Measurements from ENCODE around the gene COL6A3. TPM values are rescaled to one million over a fixed set of nuclear protein-coding genes. Genes with fewer than 3 reads are reported as not detected.

The COL6A3 gene
- polyA plus RNA-seq, 1 of the 3 experiments (the other 2 are of a cell fraction): 18.5 TPM

- ChIA-PET POLR2A (no interaction called here), CTCF (interaction anchor here (0.6 to 2.1 kb wide), 4 partner anchors 14 to 271 kb away, joined by 3 to 12 read pairs (median 6); no protein-coding TSS in a partner anchor)
- Histone ChIP-seq H2AFZ (ENCODE audit: low read depth) (0 out of 2 replicates have a peak overlapping the region, but pooled peaks have one; percentile 5), H3K79me2 (ENCODE audit: insufficient read depth) (no peaks in the 10 kb centered on the region), H3K36me3 (replicated peaks in 1 of 2; ENCODE audit: control insufficient read depth in 1 of 2, insufficient read depth in 2 of 2, low read length in 1 of 2) (no peaks in the 10 kb centered on the region), H3K4me1 (ENCODE audit: control insufficient read depth in 1 of 2, insufficient read depth in 2 of 2, low read depth in 1 of 2, low read length in 1 of 2) (peaks cover 39 to 51% of the 10 kb centered on the region in 2 experiments), H3K9ac (peak overlapping the region; percentile 77), H3K4me3 (ENCODE audit: low read depth in 2 of 2, low read length in 1 of 2) (no peak overlapping the region), H3K9me3 (no peaks in the 10 kb centered on the region), H3K4me2 (peak overlapping the region; percentile 54), H4K20me1 (ENCODE audit: insufficient read depth) (no peaks in the 10 kb centered on the region), H3F3A (replicated peaks; ENCODE audit: insufficient read depth) (peaks cover 46% of the 10 kb centered on the region), H3K9me2 (no peaks in the 10 kb centered on the region), H3K27me3 (ENCODE audit: insufficient read depth) (no peaks in the 10 kb centered on the region), H3K27ac (ENCODE audit: low read depth in 2 of 2, low read length in 1 of 2) (peak overlapping the region in 1 of 2 experiments; percentile 99; a peak in 2 of 4 replicates)
- DNase-seq: no peak
- TF ChIP-seq, protein P1, sequence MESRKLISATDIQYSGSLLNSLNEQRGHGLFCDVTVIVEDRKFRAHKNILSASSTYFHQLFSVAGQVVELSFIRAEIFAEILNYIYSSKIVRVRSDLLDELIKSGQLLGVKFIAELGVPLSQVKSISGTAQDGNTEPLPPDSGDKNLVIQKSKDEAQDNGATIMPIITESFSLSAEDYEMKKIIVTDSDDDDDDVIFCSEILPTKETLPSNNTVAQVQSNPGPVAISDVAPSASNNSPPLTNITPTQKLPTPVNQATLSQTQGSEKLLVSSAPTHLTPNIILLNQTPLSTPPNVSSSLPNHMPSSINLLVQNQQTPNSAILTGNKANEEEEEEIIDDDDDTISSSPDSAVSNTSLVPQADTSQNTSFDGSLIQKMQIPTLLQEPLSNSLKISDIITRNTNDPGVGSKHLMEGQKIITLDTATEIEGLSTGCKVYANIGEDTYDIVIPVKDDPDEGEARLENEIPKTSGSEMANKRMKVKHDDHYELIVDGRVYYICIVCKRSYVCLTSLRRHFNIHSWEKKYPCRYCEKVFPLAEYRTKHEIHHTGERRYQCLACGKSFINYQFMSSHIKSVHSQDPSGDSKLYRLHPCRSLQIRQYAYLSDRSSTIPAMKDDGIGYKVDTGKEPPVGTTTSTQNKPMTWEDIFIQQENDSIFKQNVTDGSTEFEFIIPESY (IDR thresholded peaks at IDR 0.05; ENCODE audit: borderline replicate concordance, low read depth): no peak
- TF ChIP-seq POLR2AphosphoS5 (IDR thresholded peaks at IDR 0.05; ENCODE audit: low read depth, low read length) (no peak), MAX (IDR thresholded peaks at IDR 0.05; ENCODE audit: low read depth) (peak; percentile 73), GABPA (IDR thresholded peaks at IDR 0.05; ENCODE audit: low read depth) (no peak), YY1 (IDR thresholded peaks at IDR 0.05; ENCODE audit: low read depth) (no peak), EP300 (IDR thresholded peaks at IDR 0.05; ENCODE audit: borderline replicate concordance in 1 of 2, low read depth in 1 of 2, low read length in 1 of 2) (no peak), RCOR1 (IDR thresholded peaks at IDR 0.05; ENCODE audit: low read length) (no peak)
- TF ChIP-seq, protein P2, sequence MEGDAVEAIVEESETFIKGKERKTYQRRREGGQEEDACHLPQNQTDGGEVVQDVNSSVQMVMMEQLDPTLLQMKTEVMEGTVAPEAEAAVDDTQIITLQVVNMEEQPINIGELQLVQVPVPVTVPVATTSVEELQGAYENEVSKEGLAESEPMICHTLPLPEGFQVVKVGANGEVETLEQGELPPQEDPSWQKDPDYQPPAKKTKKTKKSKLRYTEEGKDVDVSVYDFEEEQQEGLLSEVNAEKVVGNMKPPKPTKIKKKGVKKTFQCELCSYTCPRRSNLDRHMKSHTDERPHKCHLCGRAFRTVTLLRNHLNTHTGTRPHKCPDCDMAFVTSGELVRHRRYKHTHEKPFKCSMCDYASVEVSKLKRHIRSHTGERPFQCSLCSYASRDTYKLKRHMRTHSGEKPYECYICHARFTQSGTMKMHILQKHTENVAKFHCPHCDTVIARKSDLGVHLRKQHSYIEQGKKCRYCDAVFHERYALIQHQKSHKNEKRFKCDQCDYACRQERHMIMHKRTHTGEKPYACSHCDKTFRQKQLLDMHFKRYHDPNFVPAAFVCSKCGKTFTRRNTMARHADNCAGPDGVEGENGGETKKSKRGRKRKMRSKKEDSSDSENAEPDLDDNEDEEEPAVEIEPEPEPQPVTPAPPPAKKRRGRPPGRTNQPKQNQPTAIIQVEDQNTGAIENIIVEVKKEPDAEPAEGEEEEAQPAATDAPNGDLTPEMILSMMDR (IDR thresholded peaks at IDR 0.05): 0 out of 2 replicates have a peak, but pooled peaks have one; percentile 21
- 89% methylated on average over 10 of the region's 10 CpGs for WGBS (ENCODE audit: low lambda C conversion rate)
Observed at GRCh38 chr2:237435844-237436587, 22.1 kb upstream of the COL6A3 start.

GRCh38 chr2:237434866-237435311 is 20.9 kb upstream of the COL6A3 start:
- CTCF ChIA-PET: interaction anchor here (0.7 to 2.6 kb wide), 5 partner anchors 14 to 270 kb away, joined by 3 to 12 read pairs (median 8); no protein-coding TSS in a partner anchor
- Histone ChIP-seq H3K4me1 (ENCODE audit: control insufficient read depth in 1 of 2, insufficient read depth in 2 of 2, low read depth in 1 of 2, low read length in 1 of 2) (peaks cover 34 to 45% of the 10 kb centered on the region in 2 experiments), H3K27ac (ENCODE audit: low read depth in 2 of 2, low read length in 1 of 2) (peak overlapping the region; percentile 12 to 99; a peak in 3 of 4 replicates), H3K4me3 (ENCODE audit: low read depth in 2 of 2, low read length in 1 of 2) (no peak overlapping the region), H3K79me2 (ENCODE audit: insufficient read depth) (no peaks in the 10 kb centered on the region), H3F3A (replicated peaks; ENCODE audit: insufficient read depth) (peaks cover 49% of the 10 kb centered on the region), H3K36me3 (replicated peaks in 1 of 2; ENCODE audit: control insufficient read depth in 1 of 2, insufficient read depth in 2 of 2, low read length in 1 of 2) (no peaks in the 10 kb centered on the region), H3K9me2 (no peaks in the 10 kb centered on the region), H3K27me3 (ENCODE audit: insufficient read depth) (no peaks in the 10 kb centered on the region), H3K4me2 (peak overlapping the region; percentile 54), H3K9ac (peak overlapping the region; percentile 77), H2AFZ (ENCODE audit: low read depth) (no peak overlapping the region), H3K9me3 (no peaks in the 10 kb centered on the region), H4K20me1 (ENCODE audit: insufficient read depth) (no peaks in the 10 kb centered on the region)
- no peak for DNase-seq
- POLR2A ChIA-PET: no interaction called here
- TF ChIP-seq RCOR1 (IDR thresholded peaks at IDR 0.05; ENCODE audit: low read length) (no peak), RAD21 (IDR thresholded peaks at IDR 0.05; ENCODE audit: low read length) (no peak), EP300 (IDR thresholded peaks at IDR 0.05; ENCODE audit: borderline replicate concordance in 1 of 2, low read depth in 1 of 2, low read length in 1 of 2) (no peak), ELF1 (IDR thresholded peaks at IDR 0.05) (no peak), TCF12 (IDR thresholded peaks at IDR 0.05) (no peak), CHD2 (IDR thresholded peaks at IDR 0.05; ENCODE audit: low read length, partially characterized antibody) (no peak)
- WGBS (ENCODE audit: low lambda C conversion rate): 71% methylated on average over 14 of the region's 14 CpGs

Measured in SK-N-SH (cell line).